ENCODE results near the gene ALKBH3.

Gene ALKBH3

GRCh38 chr11:43968719-43969118 is 88.1 kb downstream of the ALKBH3 start:
- DNase-seq: no peak

GRCh38 chr11:43969543-43969942 is 88.9 kb downstream of the ALKBH3 start:
- DNase-seq: peak; percentile 40

All from retina (tissue), 1 donor.